Sigmoid colon (tissue), 4 donors: ENCODE results near the gene HES6.

ENCODE experiments used
- CTCF ChIP-seq, 4 experiments: fragments of 450-650 bp in 3 of 4; fragments of 200-600 bp in 1 of 4; IDR thresholded peaks; one replicate each; pipeline ENCODE4 v1.5.1; 2016 to 2019; ENCODE audit warnings: antibody characterized with exemption in 4 of 4, mild to moderate bottlenecking in 3 of 4, moderate library complexity in 2 of 4
- EP300 ChIP-seq, 4 donors: sonication (generic); formaldehyde crosslinking; IDR thresholded peaks; one replicate each; pipeline ENCODE4 v1.6.1; 2017; ENCODE audit warnings: antibody characterized with exemption in 4 of 4
- POLR2A ChIP-seq, 2 donors: fragments of 450-650 bp; IDR thresholded peaks; one replicate each; pipeline ENCODE4 v1.6.1; 2016; ENCODE audit warnings: antibody characterized with exemption in 2 of 2, mild to moderate bottlenecking in 2 of 2, moderate library complexity in 2 of 2
- POLR2AphosphoS5 ChIP-seq, 4 donors: sonication (generic); formaldehyde crosslinking; IDR thresholded peaks; one replicate each; pipeline ENCODE4 v1.6.1; 2017; ENCODE audit warnings: antibody characterized with exemption in 4 of 4

GRCh38 chr2:238247002-238247822 is 7.4 kb upstream of the HES6 start:
- TF ChIP-seq CTCF (IDR thresholded peaks at IDR 0.05) (no peak), POLR2A (IDR thresholded peaks at IDR 0.05) (no peak), EP300 (IDR thresholded peaks at IDR 0.05) (no peak), POLR2AphosphoS5 (IDR thresholded peaks at IDR 0.05) (no peak)
